Endothelial cell (in vitro differentiated cells): ENCODE data around the gene PDS5B. TPM values are rescaled to one million over a fixed set of nuclear protein-coding genes. Genes with fewer than 3 reads are reported as not detected.
A peak's percentile ranks its signal among the peaks of the same experiment; 100 is the strongest.

ENCODE experiments used
- DNase-seq: peaks from one replicate; pipeline ENCODE4 v3.0.0; 2021; ENCODE audit warnings: low spot score
- H3K27ac Mint-ChIP-seq: one replicate; pipeline ENCODE4 v1.8.0; 2021; ENCODE audit warnings: mixed read lengths, inconsistent platforms; ENCODE audit not compliant: unreplicated experiment
- H3K27me3 Mint-ChIP-seq: one replicate; pipeline ENCODE4 v1.8.0; 2021; ENCODE audit warnings: mild to moderate bottlenecking, moderate library complexity, mixed read lengths, inconsistent platforms; ENCODE audit not compliant: unreplicated experiment
- H3K36me3 Mint-ChIP-seq: one replicate; pipeline ENCODE4 v1.8.0; 2021; ENCODE audit warnings: mild to moderate bottlenecking, low read depth, mixed read lengths, inconsistent platforms; ENCODE audit not compliant: unreplicated experiment
- H3K4me1 Mint-ChIP-seq: one replicate; pipeline ENCODE4 v1.8.0; 2021; ENCODE audit warnings: mild to moderate bottlenecking, mixed read lengths, inconsistent platforms; ENCODE audit not compliant: unreplicated experiment
- H3K4me3 Mint-ChIP-seq: one replicate; pipeline ENCODE4 v1.8.0; 2021; ENCODE audit warnings: mild to moderate bottlenecking, mixed read lengths, inconsistent platforms; ENCODE audit not compliant: unreplicated experiment
- H3K9me3 Mint-ChIP-seq: one replicate; pipeline ENCODE4 v1.8.0; 2021; ENCODE audit warnings: mixed read lengths, inconsistent platforms; ENCODE audit not compliant: unreplicated experiment
- CTCF ChIP-seq: fragments of 200-600 bp; sonication (generic); IDR thresholded peaks from one replicate; pipeline ENCODE4 v1.5.0; 2021; ENCODE audit warnings: antibody characterized with exemption; ENCODE audit not compliant: unreplicated experiment
- total RNA-seq: library from RNA; stranded (reverse); fragmentation: NEBNext Ultra II Directional; extraction: Animal tissue kit (Norgen Biotek cat#: 25700); gene quantifications from one replicate; pipeline ENCODE4 v1.2.1, GENCODE V29; 2021; ENCODE audit not compliant: unreplicated experiment

PDS5B gene
- total RNA-seq, 1 donor from 2014 or later: 72.3 TPM

- H3K27me3 Mint-ChIP-seq: peaks cover 10% of the 10 kb centered on the region
- H3K36me3 Mint-ChIP-seq: peaks cover 12% of the 10 kb centered on the region
- no peak for TF ChIP-seq CTCF
- no peak overlapping the region for H3K4me3 Mint-ChIP-seq
- peak overlapping the region; percentile 6 for H3K27ac Mint-ChIP-seq
- H3K4me1 Mint-ChIP-seq: peaks cover 44% of the 10 kb centered on the region
- DNase-seq: no peak
- H3K9me3 Mint-ChIP-seq: no peaks in the 10 kb centered on the region
These were observed 3.2 kb downstream of the PDS5B start for GRCh38 chr13:32589471-32589870.

GRCh38 chr13:32590266-32590665, 4.0 kb downstream of the PDS5B start:
- Mint-ChIP-seq H3K27me3 (peaks cover 10% of the 10 kb centered on the region), H3K4me3 (no peak overlapping the region), H3K9me3 (no peaks in the 10 kb centered on the region), H3K4me1 (peaks cover 44% of the 10 kb centered on the region), H3K36me3 (peaks cover 12% of the 10 kb centered on the region), H3K27ac (no peak overlapping the region)
- no peak for DNase-seq
- no peak for TF ChIP-seq CTCF

GRCh38 chr13:32592082-32592481, 5.8 kb downstream of the PDS5B start:
- Mint-ChIP-seq H3K9me3 (no peaks in the 10 kb centered on the region), H3K27me3 (peaks cover 6% of the 10 kb centered on the region), H3K27ac (no peak overlapping the region), H3K4me1 (peaks cover 40% of the 10 kb centered on the region), H3K36me3 (peaks cover 12% of the 10 kb centered on the region), H3K4me3 (no peak overlapping the region)
- no peak for DNase-seq
- no peak for TF ChIP-seq CTCF

- H3K27ac Mint-ChIP-seq: no peak overlapping the region
- H3K27me3 Mint-ChIP-seq: no peaks in the 10 kb centered on the region
- H3K9me3 Mint-ChIP-seq: no peaks in the 10 kb centered on the region
- no peak overlapping the region for H3K4me3 Mint-ChIP-seq
- H3K4me1 Mint-ChIP-seq: peaks cover 22% of the 10 kb centered on the region
- H3K36me3 Mint-ChIP-seq: peaks cover 4% of the 10 kb centered on the region
- TF ChIP-seq CTCF: no peak
- no peak for DNase-seq
These were observed 8.0 kb downstream of the PDS5B start for GRCh38 chr13:32594157-32594738.

GRCh38 chr13:32595306-32595705, 9.1 kb downstream of the PDS5B start:
- Mint-ChIP-seq H3K36me3 (peaks cover 9% of the 10 kb centered on the region), H3K4me1 (peaks cover 13% of the 10 kb centered on the region), H3K27ac (no peak overlapping the region), H3K4me3 (no peak overlapping the region), H3K9me3 (no peaks in the 10 kb centered on the region), H3K27me3 (no peaks in the 10 kb centered on the region)
- TF ChIP-seq CTCF: no peak
- no peak for DNase-seq
